Endometrium (tissue), 2 donors: ENCODE data around the gene OR5AU1.

Experiments used
- FAIRE-seq: peaks from 2 replicates; lab custom pipeline; 2012; peaks lifted over from hg19 to GRCh38; lab: Jason Lieb, UNC
- donor health status: control.
- donor health status: control.

The OR5AU1 gene

DNA sequence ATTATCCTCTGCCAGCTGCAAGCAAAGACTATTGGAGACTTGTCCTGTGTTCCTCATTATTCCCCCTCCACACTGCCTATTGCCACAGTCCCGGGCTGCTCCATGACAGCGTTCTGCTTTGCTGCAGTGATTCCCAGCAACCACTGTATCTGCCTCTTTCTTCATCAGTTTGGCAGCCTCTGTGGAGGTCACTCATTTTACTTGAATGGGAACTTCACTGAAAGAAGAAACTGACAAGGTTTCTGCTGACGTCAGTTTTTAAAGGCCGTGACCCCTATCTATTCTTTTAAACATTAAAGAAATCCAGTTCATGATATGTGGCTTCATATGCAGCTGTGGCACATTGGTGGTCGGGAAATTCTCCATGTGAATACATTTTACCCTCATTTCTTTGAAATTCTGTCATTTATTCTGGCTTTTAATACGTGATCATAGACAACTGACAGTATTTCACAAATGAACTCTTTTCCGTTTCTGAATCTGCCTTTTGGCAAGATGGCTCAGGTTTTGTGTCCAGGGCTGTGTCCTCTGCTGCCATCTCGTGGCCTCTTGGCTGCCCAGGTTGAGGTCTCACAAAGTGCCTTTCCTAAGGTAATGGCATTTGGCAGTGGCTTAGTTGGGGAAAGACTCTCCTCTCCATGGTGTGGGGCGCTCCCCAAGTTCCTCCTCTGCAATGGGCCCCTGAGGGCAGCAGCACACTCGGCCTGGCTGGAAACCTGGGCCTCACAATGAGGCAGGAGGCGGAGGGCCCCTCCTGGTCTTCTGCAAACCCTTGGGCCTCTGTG is 49.2 kb downstream of the OR5AU1 start:
- no peak for FAIRE-seq

DNA sequence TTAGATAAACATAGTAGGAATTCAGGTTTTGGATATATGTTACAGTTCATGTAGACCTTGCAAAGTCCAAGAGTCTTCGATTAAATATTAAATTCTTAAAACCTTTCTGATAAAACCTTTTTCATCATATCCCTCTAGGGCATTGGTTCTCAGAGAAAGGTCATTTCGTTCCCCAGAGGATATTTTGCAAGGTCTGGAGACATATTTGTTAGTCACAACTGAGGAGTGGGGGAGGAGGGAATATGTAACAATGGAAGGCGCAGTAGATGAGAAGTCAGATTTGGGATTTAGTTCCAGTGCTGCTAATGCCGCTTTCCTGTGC is 49.7 kb downstream of the OR5AU1 start:
- no peak for FAIRE-seq

DNA sequence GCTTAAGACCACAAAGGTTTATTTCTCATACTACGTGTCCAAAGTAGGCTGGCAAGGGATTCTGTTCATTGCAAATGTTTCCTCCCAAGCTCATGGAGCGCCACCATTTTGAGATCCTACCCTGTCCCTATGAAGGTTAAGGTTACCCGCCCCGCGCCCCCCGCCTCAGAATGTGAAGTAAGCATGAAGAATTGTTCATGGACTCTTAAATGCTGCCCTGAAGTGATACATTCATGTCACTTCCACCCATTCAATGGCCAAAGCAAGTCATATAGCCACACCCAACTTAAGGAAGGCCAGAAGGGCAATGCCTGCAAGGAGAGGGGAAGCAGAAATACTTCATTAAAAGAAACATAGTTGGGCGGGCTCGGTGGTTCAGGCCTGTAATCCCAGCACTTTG is 50.8 kb downstream of the OR5AU1 start:
- no peak for FAIRE-seq
